C1 segment of cervical spinal cord (tissue), 14 donors: Measurements from ENCODE around the gene BRD1.
"Not testable (repeated sequence)": the region's sequence is repeated elsewhere in the genome, so short reads cannot be mapped to it uniquely, and the experiment has no call there.

ENCODE experiments used
- DNase-seq, 14 donors: peaks; one replicate each; lab custom pipeline; 2025; lab: John Stamatoyannopoulos, UW

BRD1 gene

GRCh38 chr22:49853981-49854831 lies 26.5 kb upstream of the BRD1 start:
- peak in 4 of 14 donors; percentile 4 to 34 (median 27) for DNase-seq

- DNase-seq: peak; percentile 67 to 98 (median 94)
Observed at GRCh38 chr22:49852898-49853894, 25.5 kb upstream of the BRD1 start, which contains the start of gene ZBED4. Gene ZBED4, plus strand, starts transcription at chr22:49853844. Its CDS starts 29,819 bp downstream, at chr22:49883663.

- DNase-seq: not testable (repeated sequence)
Observed at GRCh38 chr22:49852568-49852897, 24.9 kb upstream of the BRD1 start.

GRCh38 chr22:49850959-49851802 lies 23.5 kb upstream of the BRD1 start:
- no peak for DNase-seq

- no peak for DNase-seq
Observed at GRCh38 chr22:49850021-49850911, 22.6 kb upstream of the BRD1 start.

- DNase-seq: no peak
Observed at GRCh38 chr22:49849161-49850020, 21.7 kb upstream of the BRD1 start.

- no peak for DNase-seq
Observed at GRCh38 chr22:49848690-49849160, 21.1 kb upstream of the BRD1 start.

GRCh38 chr22:49847751-49848689 lies 20.3 kb upstream of the BRD1 start:
- DNase-seq: peak in 1 of 14 donors; percentile 16

- DNase-seq: no peak
Observed at GRCh38 chr22:49845666-49846459, 18.2 kb upstream of the BRD1 start.

GRCh38 chr22:49845241-49845640 lies 17.6 kb upstream of the BRD1 start:
- DNase-seq: no peak

- no peak for DNase-seq
Observed at GRCh38 chr22:49838771-49839717, 11.4 kb upstream of the BRD1 start.

GRCh38 chr22:49833340-49834007 lies 5.8 kb upstream of the BRD1 start:
- no peak for DNase-seq

- no peak for DNase-seq
Observed at GRCh38 chr22:49829044-49829853, 1.6 kb upstream of the BRD1 start.

GRCh38 chr22:49828599-49828965 lies 909 bp upstream of the BRD1 start:
- no peak for DNase-seq
